Panc1 (cell line): ENCODE data around the gene PPIA. TPM values are rescaled to one million over a fixed set of nuclear protein-coding genes. Genes with fewer than 3 reads are reported as not detected.
A peak's percentile ranks its signal among the peaks of the same experiment; 100 is the strongest.

Experiments used
- ATAC-seq: fragments of 200-7000 bp; cut with Tn5 transposase; 2 replicates; pipeline ENCODE4 v1.9.1; 2020; ENCODE audit warnings: mild to moderate bottlenecking, moderate library complexity
- BruUV-seq: library from RNA; stranded (reverse); fragments of 400-500 nt; replicated peaks from 2 replicates; lab custom pipeline; 2021; lab: Mats Ljungman, UMichigan
- CTCF ChIA-PET: fragments of 300-600 bp; sonication (Branson Sonifier 250); formaldehyde crosslinking; loops from one replicate; lab custom pipeline; 2022; ENCODE audit warnings: antibody characterized with exemption; lab: Charles Lee
- POLR2A ChIA-PET: fragments of 300-600 bp; sonication (Branson Sonifier 250); formaldehyde crosslinking; loops from one replicate; lab custom pipeline; 2022; ENCODE audit warnings: antibody characterized with exemption; lab: Charles Lee
- DNase-seq: peaks from one replicate; pipeline ENCODE4 v3.0.0-alpha.2; 2010; ENCODE audit warnings: low read depth, low spot score
- H3K27ac ChIP-seq: 2 replicates; pipeline ENCODE4 v1.5.1; 2011; ENCODE audit warnings: mild to moderate bottlenecking, low read length, inconsistent platforms
- H3K27me3 ChIP-seq: fragments of 200-500 bp; sonication (Bioruptor generic); 2 replicates; pipeline ENCODE4 v1.6.0; 2014; ENCODE audit warnings: low read length, inconsistent platforms; ENCODE audit not compliant: control insufficient read depth, insufficient read depth
- H3K36me3 ChIP-seq: fragments of 200-500 bp; sonication (Bioruptor generic); 2 replicates; pipeline ENCODE4 v1.5.1; 2014; ENCODE audit warnings: inconsistent platforms, mild to moderate bottlenecking, low read length, moderate library complexity; ENCODE audit not compliant: control insufficient read depth, insufficient read depth
- H3K4me1 ChIP-seq: 2 replicates; pipeline ENCODE4 v1.5.1; 2011; ENCODE audit warnings: inconsistent platforms, mild to moderate bottlenecking, low read length, moderate library complexity; ENCODE audit not compliant: control insufficient read depth, insufficient read depth
- H3K4me3 ChIP-seq, 2 experiments: 2 replicates each; pipeline ENCODE4 v1.5.1; 2011 to 2012; ENCODE audit warnings: low read depth in 2 of 2, low read length in 2 of 2, mild to moderate bottlenecking in 2 of 2, inconsistent platforms in 1 of 2, moderate library complexity in 1 of 2
- H3K9me3 ChIP-seq: fragments of 200-500 bp; sonication (Bioruptor generic); 2 replicates; pipeline ENCODE4 v1.5.1; 2014; ENCODE audit warnings: low read depth, mild to moderate bottlenecking, inconsistent platforms, low read length, moderate library complexity; ENCODE audit not compliant: control insufficient read depth, insufficient read depth
- POLR2AphosphoS5 ChIP-seq: IDR thresholded peaks from 2 replicates; pipeline ENCODE4 v1.6.1; 2012; ENCODE audit warnings: mild to moderate bottlenecking, low read depth, low read length, moderate library complexity
- SIN3A ChIP-seq: IDR thresholded peaks from 2 replicates; pipeline ENCODE4 v1.6.1; 2012; ENCODE audit warnings: low read depth, mild to moderate bottlenecking, low read length, moderate library complexity, borderline replicate concordance; ENCODE audit not compliant: insufficient read depth
- TCF7L2 ChIP-seq: IDR thresholded peaks from 2 replicates; pipeline ENCODE4 v1.6.1; 2011; ENCODE audit warnings: mild to moderate bottlenecking, low read depth, low read length, inconsistent platforms
- in situ Hi-C: cut with HindIII; loops from 2 replicates; pipeline ENCODE4 v1.10.0; 2016; ENCODE audit warnings: low sequenced_read_pairs, low pct_unique_long_range_greater_than_20kb
- intact Hi-C: fragments of 100-400 bp; cut with micrococcal nuclease; formaldehyde crosslinking; loops from one replicate; pipeline ENCODE4 v1.10.0; 2022; ENCODE audit not compliant: unreplicated experiment
- total RNA-seq: library from RNA; stranded (reverse); gene quantifications from one replicate; pipeline ENCODE4 v1.2.1, GENCODE V29; 2021; ENCODE audit not compliant: unreplicated experiment
- TF ChIP-seq, protein P1 (sequence below): fragments of 450-650 bp; IDR thresholded peaks from 2 replicates; pipeline ENCODE4 v1.5.1; 2017; ENCODE audit warnings: mild to moderate bottlenecking
- TF ChIP-seq, protein P2 (sequence below), 2 experiments: IDR thresholded peaks; 2 replicates each; pipeline ENCODE4 v1.6.1; 2011 to 2012; ENCODE audit warnings: low read depth in 2 of 2, control low read depth in 1 of 2, low read length in 1 of 2, mild to moderate bottlenecking in 1 of 2, moderate library complexity in 1 of 2; ENCODE audit not compliant: insufficient read depth in 1 of 2

The PPIA gene
- total RNA-seq, 1 experiment from 2014 or later: 3,706 TPM

DNA sequence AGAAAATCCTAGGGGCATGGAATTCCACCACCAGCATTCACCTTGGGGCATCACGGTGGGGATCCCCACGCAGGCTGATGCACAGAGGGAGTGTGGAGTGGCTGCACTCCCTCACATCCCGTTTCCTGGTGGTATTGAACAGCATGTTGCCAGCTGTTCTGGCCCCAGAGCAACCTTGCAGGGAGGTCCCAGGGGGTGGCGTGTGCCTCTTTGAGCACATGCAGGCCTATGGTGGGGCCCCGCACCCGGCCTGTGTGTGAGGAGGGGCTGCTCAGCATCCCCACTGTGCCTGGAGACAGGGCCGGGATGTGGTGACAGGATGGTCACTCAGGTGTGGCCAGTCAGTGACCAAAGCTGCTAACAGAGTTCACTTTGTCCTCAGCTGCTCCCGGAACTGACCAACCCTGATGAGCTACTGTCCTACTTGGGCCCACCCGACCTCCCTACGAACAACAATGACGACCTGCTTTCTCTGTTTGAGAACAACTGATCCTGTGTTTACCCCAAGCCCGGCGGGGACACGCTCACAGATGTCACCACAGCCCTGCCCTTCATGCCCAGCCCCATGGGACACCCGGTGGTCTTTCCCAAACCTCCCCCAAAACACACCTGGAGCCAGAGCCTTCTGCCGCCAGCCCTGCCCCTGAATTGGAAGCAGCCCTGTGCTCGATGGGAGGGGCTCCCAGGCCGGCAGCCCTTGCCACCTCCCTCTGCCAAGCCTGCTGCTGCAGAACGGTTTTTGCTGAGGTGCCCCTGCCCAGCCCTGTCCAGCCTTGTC lies 29.2 kb upstream of the PPIA start:
- no TSS peak for BruUV-seq
- POLR2A ChIA-PET: no interaction called here
- in situ Hi-C loops: no loop called here

DNA sequence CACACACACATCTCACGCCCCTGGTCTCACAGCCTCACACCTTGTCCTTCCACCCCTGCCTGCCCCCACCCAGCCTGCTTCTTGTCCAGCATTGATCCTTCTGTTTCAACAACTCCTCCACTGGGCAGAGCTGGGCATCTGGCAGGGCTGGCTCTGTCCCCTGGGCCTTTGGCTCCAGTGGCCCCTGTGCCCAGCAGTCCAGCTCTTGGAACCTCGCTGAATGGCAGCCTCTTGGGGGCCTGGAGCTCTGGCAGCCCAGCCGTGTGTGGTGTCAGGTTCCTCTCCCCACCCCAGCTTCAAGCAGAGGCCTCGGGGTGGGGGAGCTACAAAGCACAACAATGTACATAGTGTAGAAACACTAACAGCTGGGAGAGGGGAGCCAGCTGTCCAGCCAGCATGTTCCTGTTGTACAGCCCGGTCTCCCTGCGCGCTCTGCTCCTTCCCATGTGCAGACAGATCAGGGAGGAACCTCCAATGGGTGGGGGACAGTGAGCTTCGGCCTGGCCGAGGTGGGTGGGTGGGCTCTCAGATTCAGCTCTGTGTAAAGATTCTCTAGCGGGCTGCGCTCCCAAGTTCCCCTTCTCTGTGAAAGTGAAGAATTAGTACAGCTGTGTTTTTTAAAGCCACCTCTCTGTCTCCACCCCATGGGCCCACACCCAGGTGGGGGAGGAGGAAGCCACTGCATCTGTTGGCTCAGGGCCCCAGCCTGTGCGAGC lies 28.4 kb upstream of the PPIA start:
- no peak for DNase-seq
- H3K4me3 ChIP-seq: no peak overlapping the region
- no peaks in the 10 kb centered on the region for H3K9me3 ChIP-seq
- peak; percentile 36; the same call in 1 of the 2 replicates for ATAC-seq
- ChIA-PET POLR2A (no interaction called here), CTCF (no interaction called here)
- H3K27me3 ChIP-seq: no peaks in the 10 kb centered on the region
- TF ChIP-seq, protein P1, sequence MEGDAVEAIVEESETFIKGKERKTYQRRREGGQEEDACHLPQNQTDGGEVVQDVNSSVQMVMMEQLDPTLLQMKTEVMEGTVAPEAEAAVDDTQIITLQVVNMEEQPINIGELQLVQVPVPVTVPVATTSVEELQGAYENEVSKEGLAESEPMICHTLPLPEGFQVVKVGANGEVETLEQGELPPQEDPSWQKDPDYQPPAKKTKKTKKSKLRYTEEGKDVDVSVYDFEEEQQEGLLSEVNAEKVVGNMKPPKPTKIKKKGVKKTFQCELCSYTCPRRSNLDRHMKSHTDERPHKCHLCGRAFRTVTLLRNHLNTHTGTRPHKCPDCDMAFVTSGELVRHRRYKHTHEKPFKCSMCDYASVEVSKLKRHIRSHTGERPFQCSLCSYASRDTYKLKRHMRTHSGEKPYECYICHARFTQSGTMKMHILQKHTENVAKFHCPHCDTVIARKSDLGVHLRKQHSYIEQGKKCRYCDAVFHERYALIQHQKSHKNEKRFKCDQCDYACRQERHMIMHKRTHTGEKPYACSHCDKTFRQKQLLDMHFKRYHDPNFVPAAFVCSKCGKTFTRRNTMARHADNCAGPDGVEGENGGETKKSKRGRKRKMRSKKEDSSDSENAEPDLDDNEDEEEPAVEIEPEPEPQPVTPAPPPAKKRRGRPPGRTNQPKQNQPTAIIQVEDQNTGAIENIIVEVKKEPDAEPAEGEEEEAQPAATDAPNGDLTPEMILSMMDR: no peak
- no peak for TF ChIP-seq SIN3A
- TSS peak; percentile 56 for BruUV-seq
- in situ Hi-C loops (no loop called here), intact Hi-C loops (no loop called here)
- H3K36me3 ChIP-seq: peaks cover 14% of the 10 kb centered on the region
- peaks cover 28% of the 10 kb centered on the region for H3K4me1 ChIP-seq
- peak overlapping the region; percentile 52; the same call in 1 of the 2 replicates for H3K27ac ChIP-seq

More for the DNA sequence above, 29.2 kb upstream of the PPIA start:
- Histone ChIP-seq H3K4me3 (no peak overlapping the region), H3K4me1 (peaks cover 28% of the 10 kb centered on the region), H3K36me3 (peaks cover 16% of the 10 kb centered on the region), H3K9me3 (no peaks in the 10 kb centered on the region), H3K27me3 (no peaks in the 10 kb centered on the region), H3K27ac (no peak overlapping the region)
- intact Hi-C loops: no loop called here
- no peak for DNase-seq
- TF ChIP-seq POLR2AphosphoS5 (no peak), TCF7L2 (no peak), SIN3A (no peak)
- TF ChIP-seq, protein P1: no peak
- TF ChIP-seq, protein P2, sequence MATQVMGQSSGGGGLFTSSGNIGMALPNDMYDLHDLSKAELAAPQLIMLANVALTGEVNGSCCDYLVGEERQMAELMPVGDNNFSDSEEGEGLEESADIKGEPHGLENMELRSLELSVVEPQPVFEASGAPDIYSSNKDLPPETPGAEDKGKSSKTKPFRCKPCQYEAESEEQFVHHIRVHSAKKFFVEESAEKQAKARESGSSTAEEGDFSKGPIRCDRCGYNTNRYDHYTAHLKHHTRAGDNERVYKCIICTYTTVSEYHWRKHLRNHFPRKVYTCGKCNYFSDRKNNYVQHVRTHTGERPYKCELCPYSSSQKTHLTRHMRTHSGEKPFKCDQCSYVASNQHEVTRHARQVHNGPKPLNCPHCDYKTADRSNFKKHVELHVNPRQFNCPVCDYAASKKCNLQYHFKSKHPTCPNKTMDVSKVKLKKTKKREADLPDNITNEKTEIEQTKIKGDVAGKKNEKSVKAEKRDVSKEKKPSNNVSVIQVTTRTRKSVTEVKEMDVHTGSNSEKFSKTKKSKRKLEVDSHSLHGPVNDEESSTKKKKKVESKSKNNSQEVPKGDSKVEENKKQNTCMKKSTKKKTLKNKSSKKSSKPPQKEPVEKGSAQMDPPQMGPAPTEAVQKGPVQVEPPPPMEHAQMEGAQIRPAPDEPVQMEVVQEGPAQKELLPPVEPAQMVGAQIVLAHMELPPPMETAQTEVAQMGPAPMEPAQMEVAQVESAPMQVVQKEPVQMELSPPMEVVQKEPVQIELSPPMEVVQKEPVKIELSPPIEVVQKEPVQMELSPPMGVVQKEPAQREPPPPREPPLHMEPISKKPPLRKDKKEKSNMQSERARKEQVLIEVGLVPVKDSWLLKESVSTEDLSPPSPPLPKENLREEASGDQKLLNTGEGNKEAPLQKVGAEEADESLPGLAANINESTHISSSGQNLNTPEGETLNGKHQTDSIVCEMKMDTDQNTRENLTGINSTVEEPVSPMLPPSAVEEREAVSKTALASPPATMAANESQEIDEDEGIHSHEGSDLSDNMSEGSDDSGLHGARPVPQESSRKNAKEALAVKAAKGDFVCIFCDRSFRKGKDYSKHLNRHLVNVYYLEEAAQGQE (IDR thresholded peaks at IDR 0.05; ENCODE audit: insufficient read depth in 1 of 2, low read depth in 2 of 2, low read length in 1 of 2): no peak
- 0 out of 2 replicates have a peak, but pooled peaks have one; percentile 1 for ATAC-seq
- CTCF ChIA-PET: no interaction called here
